Neural cell (in vitro differentiated cells): ENCODE measurements around the gene C1QTNF1.

ENCODE experiments used
- EP300 ChIP-seq: fragments of 450-650 bp; conservative IDR thresholded peaks from 2 replicates; pipeline ENCODE4 v1.6.1; 2014; ENCODE audit warnings: antibody characterized with exemption, mild to moderate bottlenecking, moderate library complexity; ENCODE audit not compliant: poor library complexity, severe bottlenecking
- EZH2 ChIP-seq: fragments of 200-600, 300-800 bp; shearing (Covaris generic), sonication (generic); IDR thresholded peaks from 2 replicates; pipeline ENCODE4 v1.6.1; 2014; ENCODE audit warnings: antibody characterized with exemption, low read length, borderline replicate concordance, mild to moderate bottlenecking; ENCODE audit not compliant: insufficient read depth, poor library complexity, severe bottlenecking
- MXI1 ChIP-seq: fragments of 450-650 bp; conservative IDR thresholded peaks from 2 replicates; pipeline ENCODE4 v1.6.1; 2014; ENCODE audit warnings: antibody characterized with exemption, mild to moderate bottlenecking; ENCODE audit not compliant: poor library complexity, severe bottlenecking
- POLR2AphosphoS5 ChIP-seq: IDR thresholded peaks from 2 replicates; pipeline ENCODE4 v1.6.1; 2012
- SMC3 ChIP-seq: fragments of 450-650 bp; conservative IDR thresholded peaks from 2 replicates; pipeline ENCODE4 v1.6.1; 2014; ENCODE audit warnings: antibody characterized with exemption, mild to moderate bottlenecking, moderate library complexity; ENCODE audit not compliant: poor library complexity
- TAF1 ChIP-seq: IDR thresholded peaks from 2 replicates; pipeline ENCODE4 v1.6.1; 2012; ENCODE audit warnings: low read depth
- TF ChIP-seq, protein P1 (sequence below): fragments of 450-650 bp; IDR thresholded peaks from 2 replicates; pipeline ENCODE4 v1.5.1; 2014; ENCODE audit warnings: antibody characterized with exemption, mild to moderate bottlenecking, moderate library complexity; ENCODE audit not compliant: poor library complexity, severe bottlenecking

DNA sequence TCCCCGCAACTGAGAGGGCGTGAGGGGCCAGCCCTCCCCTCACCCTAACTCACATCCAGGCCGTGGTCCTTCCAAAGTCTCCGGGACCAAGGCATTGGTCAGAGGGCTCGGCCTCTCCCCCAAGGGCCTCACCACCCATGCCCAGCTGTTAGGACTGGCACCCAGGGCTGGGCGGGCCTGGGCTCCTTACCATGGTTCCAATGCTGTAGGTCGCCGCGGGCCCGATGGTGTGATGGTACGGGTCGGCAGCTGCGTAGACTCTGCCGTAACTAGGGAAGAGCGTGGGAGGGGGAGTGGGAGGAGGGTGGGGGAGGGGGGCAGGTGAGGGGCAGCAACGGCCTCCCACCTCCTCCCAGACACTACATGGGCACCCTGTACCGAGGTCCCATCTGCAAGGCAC lies 70.3 kb downstream of the C1QTNF1 start:
- TF ChIP-seq EZH2 = no peak
- TF ChIP-seq, protein P1, sequence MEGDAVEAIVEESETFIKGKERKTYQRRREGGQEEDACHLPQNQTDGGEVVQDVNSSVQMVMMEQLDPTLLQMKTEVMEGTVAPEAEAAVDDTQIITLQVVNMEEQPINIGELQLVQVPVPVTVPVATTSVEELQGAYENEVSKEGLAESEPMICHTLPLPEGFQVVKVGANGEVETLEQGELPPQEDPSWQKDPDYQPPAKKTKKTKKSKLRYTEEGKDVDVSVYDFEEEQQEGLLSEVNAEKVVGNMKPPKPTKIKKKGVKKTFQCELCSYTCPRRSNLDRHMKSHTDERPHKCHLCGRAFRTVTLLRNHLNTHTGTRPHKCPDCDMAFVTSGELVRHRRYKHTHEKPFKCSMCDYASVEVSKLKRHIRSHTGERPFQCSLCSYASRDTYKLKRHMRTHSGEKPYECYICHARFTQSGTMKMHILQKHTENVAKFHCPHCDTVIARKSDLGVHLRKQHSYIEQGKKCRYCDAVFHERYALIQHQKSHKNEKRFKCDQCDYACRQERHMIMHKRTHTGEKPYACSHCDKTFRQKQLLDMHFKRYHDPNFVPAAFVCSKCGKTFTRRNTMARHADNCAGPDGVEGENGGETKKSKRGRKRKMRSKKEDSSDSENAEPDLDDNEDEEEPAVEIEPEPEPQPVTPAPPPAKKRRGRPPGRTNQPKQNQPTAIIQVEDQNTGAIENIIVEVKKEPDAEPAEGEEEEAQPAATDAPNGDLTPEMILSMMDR = no peak
- TF ChIP-seq POLR2AphosphoS5 = no peak
- no peak for TF ChIP-seq TAF1
- no peak for TF ChIP-seq EP300
- TF ChIP-seq SMC3 = no peak
- TF ChIP-seq MXI1 = no peak
